ENCODE measurements around the gene SLC35B3.
"Not testable (repeated sequence)": the region's sequence is repeated elsewhere in the genome, so short reads cannot be mapped to it uniquely, and the experiment has no call there.

SLC35B3 gene

GRCh38 chr6:8405946-8406345 is 29.4 kb downstream of the SLC35B3 start:
- not testable (repeated sequence) for DNase-seq

GRCh38 chr6:8402546-8402945 is 32.8 kb downstream of the SLC35B3 start:
- DNase-seq = no peak

- DNase-seq = no peak
Measured at GRCh38 chr6:8400663-8401062, 34.7 kb downstream of the SLC35B3 start.

- DNase-seq = no peak
Measured at GRCh38 chr6:8392569-8392968, 42.8 kb downstream of the SLC35B3 start.

DNA sequence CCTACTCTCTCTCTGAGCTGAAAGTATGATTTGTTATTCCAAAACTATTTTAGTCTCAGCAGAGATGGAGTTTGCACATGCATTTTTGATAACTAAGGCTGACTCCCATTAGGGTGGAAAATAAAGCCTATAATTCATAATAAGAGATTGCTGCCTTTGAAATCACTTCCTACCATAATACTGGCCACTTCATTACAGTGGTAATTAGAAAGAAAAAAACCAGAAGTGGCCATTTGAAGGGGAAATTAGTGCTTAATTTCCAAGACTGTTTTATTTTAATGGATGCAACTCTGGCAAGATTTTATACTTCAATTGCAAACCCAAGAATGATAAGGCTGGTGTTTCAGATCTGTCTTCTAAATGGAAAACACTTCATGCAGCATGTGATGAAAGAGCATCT is 43.4 kb downstream of the SLC35B3 start:
- DNase-seq = no peak

GRCh38 chr6:8389036-8389818 is 46.1 kb downstream of the SLC35B3 start:
- DNase-seq = no peak

DNA sequence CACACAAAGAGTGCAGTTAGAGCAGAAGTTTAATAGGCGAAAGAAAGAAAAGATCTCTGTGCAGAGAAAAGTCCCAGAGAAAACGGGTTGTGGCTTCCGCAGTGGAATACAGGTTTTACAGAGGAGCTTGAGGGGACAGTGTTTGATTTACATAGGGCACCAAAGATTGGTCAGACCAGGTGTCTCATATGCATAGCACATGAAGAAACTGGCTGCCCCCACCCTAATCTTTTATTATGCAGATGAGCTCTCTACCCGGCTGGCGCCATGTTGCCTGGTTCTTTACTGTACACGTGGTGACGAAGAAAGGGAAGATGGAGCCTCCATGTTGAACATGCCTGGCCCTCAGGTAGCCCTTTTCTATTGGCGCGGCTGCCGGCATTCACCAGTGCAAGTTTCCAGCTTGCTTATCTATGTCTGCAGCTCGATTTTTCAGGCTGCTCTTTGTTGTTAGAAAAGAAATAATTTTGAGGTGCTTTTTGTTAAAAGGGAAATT is 47.4 kb downstream of the SLC35B3 start:
- DNase-seq = no peak

DNA sequence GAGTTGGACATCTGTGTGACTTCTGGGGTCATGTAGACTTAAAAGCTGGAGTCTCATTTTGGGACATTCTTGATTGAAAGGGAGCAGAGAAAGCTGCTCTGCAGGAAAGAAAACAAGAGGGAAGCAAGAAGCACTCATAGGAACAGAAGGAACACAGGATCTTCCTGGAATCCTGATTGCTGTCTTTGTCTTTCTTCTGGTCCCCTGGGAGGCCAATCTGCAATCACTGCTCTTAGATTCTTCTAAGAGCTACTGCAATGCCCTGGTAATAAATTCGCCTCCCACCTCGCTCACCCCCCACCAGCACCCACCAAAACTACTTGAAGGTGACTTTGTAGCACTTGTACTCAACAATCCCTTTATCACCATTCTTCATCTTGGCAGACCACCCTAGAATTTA is 51.8 kb downstream of the SLC35B3 start:
- no peak for DNase-seq

- no peak for DNase-seq
Measured at GRCh38 chr6:8382434-8382833, 52.9 kb downstream of the SLC35B3 start.

DNA sequence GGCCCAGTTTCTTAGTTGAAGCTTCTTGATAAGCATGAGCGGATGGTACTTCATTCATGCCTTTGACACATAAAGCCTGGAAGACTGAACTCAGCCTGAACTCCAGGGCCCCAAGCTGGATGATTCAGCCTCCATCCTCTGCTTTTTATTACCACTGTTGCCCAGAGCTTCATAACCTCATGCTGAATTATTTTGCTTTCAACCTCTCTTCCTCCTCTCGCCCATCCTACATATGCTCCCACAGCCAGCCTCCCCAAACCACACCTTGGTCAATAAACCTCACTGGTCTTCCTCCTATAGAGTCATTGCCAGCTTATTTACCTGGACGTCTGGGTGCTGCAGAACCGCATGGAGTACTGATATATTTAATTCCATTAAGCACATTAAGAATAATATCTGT is 59.4 kb downstream of the SLC35B3 start:
- no peak for DNase-seq
